WTC11 (cell line): ENCODE results near the gene SERPINB5.

Source experiments
- CBFB ChIP-seq: sonication (generic); formaldehyde crosslinking; IDR thresholded peaks from 2 replicates; pipeline ENCODE4 v1.8.1; 2022; ENCODE audit warnings: mild to moderate bottlenecking, low read depth, missing genetic modification reagents
- CREB1 ChIP-seq: sonication (generic); formaldehyde crosslinking; IDR thresholded peaks from 2 replicates; pipeline ENCODE4 v1.8.0; 2023; ENCODE audit warnings: mild to moderate bottlenecking, missing genetic modification reagents
- CTCF ChIP-seq: fragments of 200-600 bp; IDR thresholded peaks from 2 replicates; pipeline ENCODE4 v1.8.0; 2022; ENCODE audit warnings: antibody characterized with exemption
- E2F1 ChIP-seq: sonication (generic); formaldehyde crosslinking; IDR thresholded peaks from 2 replicates; pipeline ENCODE4 v1.8.0; 2022; ENCODE audit warnings: mild to moderate bottlenecking, missing genetic modification reagents
- FOXK1 ChIP-seq: sonication (generic); formaldehyde crosslinking; IDR thresholded peaks from 2 replicates; pipeline ENCODE4 v1.8.0; 2022; ENCODE audit warnings: mild to moderate bottlenecking, moderate library complexity, missing genetic modification reagents
- HMGXB4 ChIP-seq: sonication (generic); formaldehyde crosslinking; IDR thresholded peaks from 2 replicates; pipeline ENCODE4 v1.8.1; 2023; ENCODE audit warnings: mild to moderate bottlenecking, moderate library complexity, missing genetic modification reagents
- IRF1 ChIP-seq: sonication (generic); formaldehyde crosslinking; IDR thresholded peaks from 2 replicates; pipeline ENCODE4 v1.8.0; 2023; ENCODE audit warnings: missing genetic modification reagents
- JUN ChIP-seq: sonication (generic); formaldehyde crosslinking; IDR thresholded peaks from 2 replicates; pipeline ENCODE4 v1.8.0; 2023; ENCODE audit warnings: mild to moderate bottlenecking, missing genetic modification reagents
- MAX ChIP-seq: sonication (generic); formaldehyde crosslinking; IDR thresholded peaks from 2 replicates; pipeline ENCODE4 v1.8.0; 2022; ENCODE audit warnings: mild to moderate bottlenecking, missing genetic modification reagents
- MLX ChIP-seq: sonication (generic); formaldehyde crosslinking; IDR thresholded peaks from 2 replicates; pipeline ENCODE4 v1.8.1; 2023; ENCODE audit warnings: mild to moderate bottlenecking, missing genetic modification reagents, moderate library complexity
- TCF7 ChIP-seq: sonication (generic); formaldehyde crosslinking; IDR thresholded peaks from 2 replicates; pipeline ENCODE4 v1.8.0; 2022; ENCODE audit warnings: mild to moderate bottlenecking, low read depth, missing genetic modification reagents, moderate library complexity
- ZNF121 ChIP-seq: sonication (generic); formaldehyde crosslinking; IDR thresholded peaks from 2 replicates; pipeline ENCODE4 v1.8.0; 2023; ENCODE audit warnings: missing genetic modification reagents

GRCh38 chr18:63449426-63449825, 27.3 kb upstream of the SERPINB5 start:
- TF ChIP-seq E2F1 (CRISPR knock-in tag), result no peak
- no peak for TF ChIP-seq TCF7 (CRISPR knock-in tag)
- TF ChIP-seq MLX (CRISPR knock-in tag), result no peak
- TF ChIP-seq HMGXB4, result no peak
- no peak for TF ChIP-seq ZNF121 (CRISPR knock-in tag)
- no peak for TF ChIP-seq CTCF
- TF ChIP-seq IRF1 (CRISPR knock-in tag), result no peak
- no peak for TF ChIP-seq MAX (CRISPR knock-in tag)
- no peak for TF ChIP-seq JUN (CRISPR knock-in tag)
- TF ChIP-seq CREB1 (CRISPR knock-in tag), result no peak
- no peak for TF ChIP-seq FOXK1 (CRISPR knock-in tag)
- TF ChIP-seq CBFB, result no peak
